A549 (cell line): ENCODE results near the gene SUGP2.

ENCODE experiments used
- CBX8 ChIP-seq: fragments of 200-600 bp; sonication (generic); IDR thresholded peaks from 2 replicates; pipeline ENCODE4 v1.6.1; 2016
- CEBPB ChIP-seq, 2 experiments: fragments of >200 bp in 1 of 2; sonication (Bioruptor Twin) in 1 of 2; formaldehyde crosslinking in 1 of 2; IDR thresholded peaks; 2 replicates each; pipeline ENCODE4 v1.6.1; 2012 to 2016
- CTCF ChIP-seq: fragments of >200 bp; sonication (Bioruptor Twin); formaldehyde crosslinking; IDR thresholded peaks from 3 replicates; pipeline ENCODE4 v1.5.1; 2016
- E2F6 ChIP-seq: IDR thresholded peaks from 2 replicates; pipeline ENCODE4 v1.6.1; 2012; ENCODE audit warnings: low read depth, borderline replicate concordance
- EHMT2 ChIP-seq: fragments of 200-600 bp; sonication (generic); IDR thresholded peaks from 2 replicates; pipeline ENCODE4 v1.6.1; 2016; ENCODE audit warnings: antibody characterized with exemption, low read depth, mild to moderate bottlenecking, moderate library complexity
- EP300 ChIP-seq, 2 experiments: fragments of >200 bp; sonication (Bioruptor Twin); formaldehyde crosslinking; IDR thresholded peaks; 2 replicates in 1 of 2; 3 replicates in 1 of 2; pipeline ENCODE4 v1.6.1; 2016 to 2017
- JUNB ChIP-seq: fragments of >200 bp; sonication (Bioruptor Twin); formaldehyde crosslinking; IDR thresholded peaks from 2 replicates; pipeline ENCODE4 v1.6.1; 2016
- KDM1A ChIP-seq: fragments of 200-600 bp; sonication (generic); IDR thresholded peaks from 2 replicates; pipeline ENCODE4 v1.6.1; 2016; ENCODE audit warnings: low read depth, mild to moderate bottlenecking
- MAX ChIP-seq: IDR thresholded peaks from 2 replicates; pipeline ENCODE4 v1.6.1; 2012
- POLR2A ChIP-seq: IDR thresholded peaks from 2 replicates; pipeline ENCODE4 v1.6.1; 2012; ENCODE audit warnings: mild to moderate bottlenecking, low read length
- RAD21 ChIP-seq, 2 experiments: fragments of >200 bp in 1 of 2; sonication (Bioruptor Twin) in 1 of 2; formaldehyde crosslinking in 1 of 2; IDR thresholded peaks in 1 of 2; conservative IDR thresholded peaks in 1 of 2; 2 replicates in 1 of 2; 3 replicates in 1 of 2; pipeline ENCODE4 v1.6.1; 2012 to 2018; ENCODE audit warnings: inconsistent platforms in 1 of 2
- RCOR1 ChIP-seq: fragments of 150-350 bp; IDR thresholded peaks from 2 replicates; pipeline ENCODE4 v1.6.1; 2014; ENCODE audit warnings: antibody characterized with exemption, low read length, low read depth

- TF ChIP-seq CTCF = no peak
- no peak for TF ChIP-seq KDM1A
- TF ChIP-seq JUNB = no peak
- TF ChIP-seq E2F6 = no peak
- no peak for TF ChIP-seq RAD21 (conservative IDR thresholded peaks at IDR 0.05 in 1 of 2, IDR thresholded peaks at IDR 0.05 in 1 of 2)
- no peak for TF ChIP-seq EHMT2
- no peak for TF ChIP-seq CEBPB (IDR thresholded peaks at IDR 0.05)
- TF ChIP-seq MAX = no peak
- no peak for TF ChIP-seq EP300 (IDR thresholded peaks at IDR 0.05)
- TF ChIP-seq POLR2A = no peak
- TF ChIP-seq RCOR1 = no peak
- no peak for TF ChIP-seq CBX8
These were observed 216 bp downstream of the SUGP2 start for GRCh38 chr19:19033176-19033425.
